Spleen (tissue), 11 donors: ENCODE data around the gene ARHGAP22. TPM values are rescaled to one million over a fixed set of nuclear protein-coding genes. Genes with fewer than 3 reads are reported as not detected.

ENCODE experiments used
- DNase-seq: peaks from one replicate; pipeline ENCODE4 v3.0.0-alpha.2; 2020
- H3K27ac ChIP-seq, 8 donors: fragments of 200-600 bp; sonication (generic) in 7 of 8; 1 replicate in 4 of 8; 2 replicates in 4 of 8; pipeline versions ENCODE4 v1.5.0 to v1.8.0; 2016 to 2021; ENCODE audit warnings: inconsistent platforms in 4 of 8, mild to moderate bottlenecking in 4 of 8, moderate library complexity in 1 of 8
- H3K27me3 ChIP-seq, 7 donors: fragments of 200-600 bp; sonication (generic) in 6 of 7; replicated peaks in 1 of 7; 1 replicate in 4 of 7; 2 replicates in 3 of 7; pipeline versions ENCODE4 v1.5.0 to v1.8.0; 2016 to 2021; ENCODE audit warnings: inconsistent platforms in 3 of 7, mild to moderate bottlenecking in 1 of 7
- H3K36me3 ChIP-seq, 6 donors: fragments of 200-600 bp; sonication (generic) in 5 of 6; 1 replicate in 4 of 6; 2 replicates in 2 of 6; pipeline versions ENCODE4 v1.5.0 to v1.8.0; 2016 to 2021; ENCODE audit warnings: inconsistent platforms in 2 of 6
- H3K4me1 ChIP-seq, 6 donors: fragments of 200-600 bp; sonication (generic) in 5 of 6; 1 replicate in 3 of 6; 2 replicates in 3 of 6; pipeline versions ENCODE4 v1.5.0 to v1.8.0; 2016 to 2021; ENCODE audit warnings: inconsistent platforms in 3 of 6
- H3K4me3 ChIP-seq, 8 donors: fragments of 200-600 bp; sonication (generic) in 7 of 8; 1 replicate in 4 of 8; 2 replicates in 4 of 8; pipeline versions ENCODE4 v1.5.0 to v1.8.0; 2016 to 2021; ENCODE audit warnings: inconsistent platforms in 4 of 8, mild to moderate bottlenecking in 4 of 8, moderate library complexity in 2 of 8
- H3K9me3 ChIP-seq, 8 donors: fragments of 200-600 bp; sonication (generic) in 7 of 8; 1 replicate in 4 of 8; 2 replicates in 4 of 8; pipeline versions ENCODE4 v1.5.0 to v1.8.0; 2016 to 2021; ENCODE audit warnings: inconsistent platforms in 4 of 8
- CTCF ChIP-seq, 11 experiments: fragments of 200-600 bp in 7 of 11; fragments of 450-650 bp in 4 of 11; sonication (generic) in 4 of 11; IDR thresholded peaks in 8 of 11; conservative IDR thresholded peaks in 3 of 11; 1 replicate in 7 of 11; 2 replicates in 4 of 11; pipeline versions ENCODE4 v1.4.0 to v1.8.0; 2016 to 2021; ENCODE audit warnings: antibody characterized with exemption in 11 of 11, inconsistent platforms in 4 of 11, mild to moderate bottlenecking in 1 of 11
- POLR2A ChIP-seq, 3 donors: fragments of 450-650 bp; IDR thresholded peaks; one replicate each; pipeline ENCODE4 v1.5.1; 2017; ENCODE audit warnings: antibody characterized with exemption in 3 of 3, mild to moderate bottlenecking in 1 of 3
- POLR2AphosphoS5 ChIP-seq, 3 donors: sonication (generic); formaldehyde crosslinking; IDR thresholded peaks; one replicate each; pipeline ENCODE4 v1.5.1; 2017; ENCODE audit warnings: antibody characterized with exemption in 3 of 3
- WGBS, 5 donors: extraction: QIAGEN DNeasy Blood & Tissue Kit in 3 of 5; methylation state at CpG; one replicate each; pipeline versions ENCODE4 v1.1.5 to v1.1.7; 2013 to 2018; 5-methylcytosine and 5-hydroxymethylcytosine counted together
- intact Hi-C: fragments of 100-400 bp; cut with DNase I; formaldehyde crosslinking; loops from one replicate; pipeline ENCODE4 v1.15.0; 2023; ENCODE audit warnings: low total_unique reads
- polyA plus RNA-seq, 3 donors: library from polyadenylated mRNA; stranded (reverse); fragments of 200-250 nt; gene quantifications; one replicate each; pipeline ENCODE4 v1.2.1, GENCODE V29; 2013
- total RNA-seq, 7 donors: library from RNA; depleted of rRNA in 3 of 7; stranded (reverse); fragments of >200 nt in 3 of 7; fragmentation: NEBNext Ultra II Directional in 4 of 7; extraction: Animal tissue kit (Norgen Biotek cat#: 25700) in 4 of 7; gene quantifications; one replicate each; pipeline versions ENCODE4 v1.1.0 to v1.2.1, GENCODE V29; 2016 to 2021
- donor health status: healthy with polysubstance abuse.
- donor health status: DM: no; HTN: no; CAD: no; lungs with moderate emphysema.
- donor health status: DM: no; HTN: no; CAD: no.
- donor health status: Bipolar disorder and iron deficiency.
- donor health status: healthy.
- donor health status: DM: no; HTN: no; CAD: no.
- donor health status: DM: yes; HTN: yes; CAD: no.

Gene ARHGAP22
- total and polyA plus RNA-seq, 10 donors = 0.56 to 7.5 (median 3.2) TPM

GRCh38 chr10:48549236-48549635 is 55.6 kb downstream of the ARHGAP22 start:
- intact Hi-C loops = no loop called here
- H3K4me1 ChIP-seq = peaks cover 0 to 12% (median 4%) of the 10 kb centered on the region in 6 donors
- H3K36me3 ChIP-seq = no peaks in the 10 kb centered on the region
- H3K27ac ChIP-seq = no peak overlapping the region
- 69 to 97% (median 86%) methylated on average over 3 of the region's 3 CpGs for WGBS, 5 donors
- no peak for DNase-seq
- no peak overlapping the region for H3K4me3 ChIP-seq
- no peaks in the 10 kb centered on the region for H3K9me3 ChIP-seq
- no peaks in the 10 kb centered on the region for H3K27me3 ChIP-seq
- TF ChIP-seq POLR2A (IDR thresholded peaks at IDR 0.05) = no peak
- no peak for TF ChIP-seq POLR2AphosphoS5 (IDR thresholded peaks at IDR 0.05)
- TF ChIP-seq CTCF (IDR thresholded peaks at IDR 0.05 in 8 of 11, conservative IDR thresholded peaks at IDR 0.05 in 3 of 11) = no peak

GRCh38 chr10:48548531-48549135 is 56.2 kb downstream of the ARHGAP22 start:
- Histone ChIP-seq H3K9me3 (no peaks in the 10 kb centered on the region), H3K27ac (no peak overlapping the region), H3K36me3 (no peaks in the 10 kb centered on the region), H3K4me1 (peaks cover 0 to 12% (median 4%) of the 10 kb centered on the region in 6 donors), H3K27me3 (no peaks in the 10 kb centered on the region), H3K4me3 (no peak overlapping the region)
- intact Hi-C loops = no loop called here
- DNase-seq = no peak
- TF ChIP-seq POLR2A (IDR thresholded peaks at IDR 0.05) (no peak), POLR2AphosphoS5 (IDR thresholded peaks at IDR 0.05) (no peak)
- WGBS, 5 donors = 78 to 89% (median 82%) methylated on average over 6 to 7 of the region's 7 CpGs

GRCh38 chr10:48547981-48548380 is 56.9 kb downstream of the ARHGAP22 start:
- Histone ChIP-seq H3K36me3 (no peaks in the 10 kb centered on the region), H3K27me3 (no peaks in the 10 kb centered on the region), H3K4me3 (no peak overlapping the region), H3K27ac (no peak overlapping the region), H3K4me1 (peaks cover 0 to 12% (median 4%) of the 10 kb centered on the region in 6 donors), H3K9me3 (no peaks in the 10 kb centered on the region)
- intact Hi-C loops = no loop called here
- no peak for DNase-seq
- 85 to 92% (median 89%) methylated on average over 10 of the region's 10 CpGs for WGBS, 5 donors
- TF ChIP-seq POLR2A (IDR thresholded peaks at IDR 0.05) (no peak), CTCF (IDR thresholded peaks at IDR 0.05 in 8 of 11, conservative IDR thresholded peaks at IDR 0.05 in 3 of 11) (no peak), POLR2AphosphoS5 (IDR thresholded peaks at IDR 0.05) (no peak)

- H3K4me3 ChIP-seq = no peak overlapping the region
- H3K4me1 ChIP-seq = peaks cover 0 to 7% (median 4%) of the 10 kb centered on the region in 6 donors
- H3K9me3 ChIP-seq = no peaks in the 10 kb centered on the region
- intact Hi-C loops = no loop called here
- 79 to 87% (median 81%) methylated on average over 10 of the region's 10 CpGs for WGBS, 5 donors
- H3K36me3 ChIP-seq = no peaks in the 10 kb centered on the region
- H3K27ac ChIP-seq = no peak overlapping the region
- no peak for TF ChIP-seq POLR2A (IDR thresholded peaks at IDR 0.05)
- no peak for TF ChIP-seq POLR2AphosphoS5 (IDR thresholded peaks at IDR 0.05)
- no peak for TF ChIP-seq CTCF (IDR thresholded peaks at IDR 0.05 in 8 of 11, conservative IDR thresholded peaks at IDR 0.05 in 3 of 11)
- no peak for DNase-seq
- no peaks in the 10 kb centered on the region for H3K27me3 ChIP-seq
These were observed 57.6 kb downstream of the ARHGAP22 start for GRCh38 chr10:48547061-48547895.
